Astrocyte of the spinal cord (primary cell): ENCODE measurements around the gene RPL22.

Experiments used
- DNase-seq: peaks from one replicate; pipeline ENCODE4 v3.0.0; 2011; ENCODE audit warnings: low read depth, low spot score
- H3K4me3 ChIP-seq: 2 replicates; pipeline ENCODE4 v1.5.1; 2011; ENCODE audit warnings: low read depth, mild to moderate bottlenecking, low read length, moderate library complexity
- CTCF ChIP-seq: IDR thresholded peaks from 2 replicates; pipeline ENCODE4 v1.5.1; 2012; ENCODE audit warnings: low read depth, mild to moderate bottlenecking, low read length, inconsistent platforms
- in situ Hi-C: cut with HindIII; loops from 2 replicates; pipeline ENCODE4 v1.10.0; 2017; ENCODE audit warnings: low sequenced_read_pairs

The RPL22 gene

GRCh38 chr1:6185151-6185550 is 14.2 kb downstream of the RPL22 start:
- TF ChIP-seq CTCF, result no peak
- DNase-seq, result peak; percentile 43
- in situ Hi-C loops, result no loop called here
- no peak overlapping the region for H3K4me3 ChIP-seq

- DNase-seq, result no peak
- H3K4me3 ChIP-seq, result no peak overlapping the region
- no peak for TF ChIP-seq CTCF
- in situ Hi-C loops, result no loop called here
Observed at GRCh38 chr1:6184083-6184783, 15.2 kb downstream of the RPL22 start.

GRCh38 chr1:6183520-6183989 is 15.8 kb downstream of the RPL22 start:
- in situ Hi-C loops, result no loop called here
- no peak for DNase-seq
- no peak for TF ChIP-seq CTCF
- no peak overlapping the region for H3K4me3 ChIP-seq

- TF ChIP-seq CTCF, result no peak
- no peak overlapping the region for H3K4me3 ChIP-seq
- no peak for DNase-seq
- in situ Hi-C loops, result no loop called here
Observed at GRCh38 chr1:6181347-6181770, 18.0 kb downstream of the RPL22 start.

GRCh38 chr1:6180707-6181311 is 18.6 kb downstream of the RPL22 start:
- in situ Hi-C loops, result no loop called here
- no peak for TF ChIP-seq CTCF
- H3K4me3 ChIP-seq, result no peak overlapping the region

GRCh38 chr1:6180268-6180706 is 19.1 kb downstream of the RPL22 start, which contains the start of gene CHD5:
CHD5 (minus strand) TSS chr1:6180321; CDS start chr1:6180023, 298 bp downstream.
- no peak for DNase-seq
- no peak for TF ChIP-seq CTCF
- no peak within 1 kb of the TSS for H3K4me3 ChIP-seq
- in situ Hi-C loops, result no loop called here

More at GRCh38 chr1:6180707-6181311, 18.6 kb downstream of the RPL22 start:
- DNase-seq, result no peak
